CD4-positive, alpha-beta memory T cell (primary cell): ENCODE measurements around the gene IL37. TPM values are rescaled to one million over a fixed set of nuclear protein-coding genes. Genes with fewer than 3 reads are reported as not detected.

Experiments
- CTCF ChIA-PET: fragments of 350-600 bp; sonication (Branson Sonifier 250); formaldehyde crosslinking; loops from one replicate; lab custom pipeline; 2021; ENCODE audit warnings: inconsistent platforms; ENCODE audit not compliant: partially characterized antibody; lab: Charles Lee
- POLR2A ChIA-PET: fragments of 350-600 bp; sonication (Branson Sonifier 250); formaldehyde crosslinking; loops from one replicate; lab custom pipeline; 2021; ENCODE audit not compliant: partially characterized antibody; lab: Charles Lee
- DNase-seq, 5 donors: peaks; one replicate each; pipeline versions ENCODE4 v3.0.0 to v3.0.0-alpha.2; 2020 to 2022; ENCODE audit warnings: mixed read lengths in 1 of 5
- H3K27ac ChIP-seq: one replicate; pipeline ENCODE4 v1.7.0; 2013; ENCODE audit warnings: low read depth, low read length
- H3K27me3 ChIP-seq: 2 replicates; pipeline ENCODE4 v1.7.0; 2013; ENCODE audit warnings: mild to moderate bottlenecking, low read length, moderate library complexity; ENCODE audit not compliant: insufficient read depth
- H3K36me3 ChIP-seq: 2 replicates; pipeline ENCODE4 v1.7.0; 2013; ENCODE audit warnings: mild to moderate bottlenecking, low read length, moderate library complexity; ENCODE audit not compliant: insufficient read depth
- H3K4me1 ChIP-seq: 2 replicates; pipeline ENCODE4 v1.7.0; 2013; ENCODE audit warnings: mild to moderate bottlenecking, low read length, moderate library complexity; ENCODE audit not compliant: insufficient read depth
- H3K4me3 ChIP-seq, 2 donors: one replicate each; pipeline ENCODE4 v1.7.0; 2013; ENCODE audit warnings: low read length in 2 of 2, mild to moderate bottlenecking in 1 of 2
- H3K9me3 ChIP-seq, 2 donors: one replicate each; pipeline ENCODE4 v1.7.0; 2013; ENCODE audit warnings: low read length in 2 of 2, control low read depth in 1 of 2; ENCODE audit not compliant: control insufficient read depth in 1 of 2
- H3K27ac Mint-ChIP-seq, 7 donors: one replicate each; pipeline ENCODE4 v1.8.0; 2020 to 2021; ENCODE audit warnings: mixed read lengths in 7 of 7, mild to moderate bottlenecking in 6 of 7, inconsistent platforms in 3 of 7, moderate library complexity in 3 of 7
- H3K27me3 Mint-ChIP-seq, 2 donors: one replicate each; pipeline ENCODE4 v1.8.0; 2020 to 2021; ENCODE audit warnings: mixed read lengths in 2 of 2
- H3K36me3 Mint-ChIP-seq, 2 donors: one replicate each; pipeline ENCODE4 v1.8.0; 2020 to 2021; ENCODE audit warnings: mixed read lengths in 2 of 2, inconsistent platforms in 1 of 2, mild to moderate bottlenecking in 1 of 2
- H3K4me1 Mint-ChIP-seq, 4 donors: one replicate each; pipeline ENCODE4 v1.8.0; 2020 to 2021; ENCODE audit warnings: mixed read lengths in 4 of 4, mild to moderate bottlenecking in 1 of 4
- H3K4me3 Mint-ChIP-seq, 8 donors: one replicate each; pipeline ENCODE4 v1.8.0; 2020 to 2021; ENCODE audit warnings: mixed read lengths in 8 of 8, mild to moderate bottlenecking in 7 of 8, moderate library complexity in 6 of 8, inconsistent platforms in 3 of 8
- H3K9me3 Mint-ChIP-seq, 8 donors: one replicate each; pipeline ENCODE4 v1.8.0; 2020 to 2021; ENCODE audit warnings: mixed read lengths in 8 of 8, mild to moderate bottlenecking in 5 of 8, inconsistent platforms in 3 of 8, moderate library complexity in 1 of 8
- intact Hi-C: fragments of 100-400 bp; cut with micrococcal nuclease; formaldehyde crosslinking; loops from one replicate; pipeline ENCODE4 v1.15.1; 2023
- polyA plus RNA-seq, 2 donors: library from polyadenylated mRNA; unstranded; fragments of 300-500 nt; fragmentation: Illumina TruSeq; gene quantifications; one replicate each; pipeline ENCODE4 v1.2.3, GENCODE V29; 2021
- total RNA-seq, 2 experiments: library from RNA; stranded (reverse); gene quantifications; one replicate each; pipeline ENCODE4 v1.2.3, GENCODE V29; 2021

The IL37 gene, protein sequence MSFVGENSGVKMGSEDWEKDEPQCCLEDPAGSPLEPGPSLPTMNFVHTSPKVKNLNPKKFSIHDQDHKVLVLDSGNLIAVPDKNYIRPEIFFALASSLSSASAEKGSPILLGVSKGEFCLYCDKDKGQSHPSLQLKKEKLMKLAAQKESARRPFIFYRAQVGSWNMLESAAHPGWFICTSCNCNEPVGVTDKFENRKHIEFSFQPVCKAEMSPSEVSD
- total RNA-seq (not detected), polyA plus RNA-seq (not detected)

DNA sequence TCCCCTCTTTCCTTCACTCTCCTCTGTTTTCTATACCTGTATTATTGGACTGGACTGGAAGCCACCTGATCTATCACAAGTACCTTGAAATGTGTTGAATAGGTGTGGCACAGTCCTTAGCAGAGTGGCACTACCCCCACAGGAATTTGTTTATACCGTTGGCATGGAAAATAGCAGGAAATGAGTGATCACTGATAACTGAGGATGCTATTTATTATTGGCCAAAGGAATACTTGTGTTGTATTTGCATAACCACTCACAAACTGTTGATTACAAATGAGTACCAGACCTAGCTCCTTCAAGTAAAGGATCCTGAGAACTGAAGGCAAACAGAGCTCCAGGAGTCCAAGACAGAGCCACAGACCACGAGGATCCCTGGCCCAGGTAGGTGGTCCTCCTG, at the start of gene IL37:
IL37 (plus strand) TSS at position 301 of the 400 bp plus-strand sequence. CDS start 1,848 bp downstream, outside the sequence.
- Histone ChIP-seq H3K4me3 (no peak within 1 kb of the TSS), H3K36me3 (no peaks in the 10 kb centered on the region), H3K4me1 (peaks cover 14% of the 10 kb centered on the region), H3K27ac (no peak within 1 kb of the TSS), H3K27me3 (no peaks in the 10 kb centered on the region), H3K9me3 (no peaks in the 10 kb centered on the region)
- Mint-ChIP-seq H3K27me3 (peaks cover 0 to 2% of the 10 kb centered on the region in 2 donors), H3K36me3 (no peaks in the 10 kb centered on the region), H3K27ac (no peak within 1 kb of the TSS), H3K4me1 (peaks cover 0 to 5% (median 2%) of the 10 kb centered on the region in 4 donors), H3K4me3 (peak within 1 kb of the TSS in 1 of 8 donors; percentile 21), H3K9me3 (no peaks in the 10 kb centered on the region)
- DNase-seq = no peak
- POLR2A ChIA-PET = no interaction called here
- CTCF ChIA-PET = no interaction called here
- intact Hi-C loops = no loop called here

DNA sequence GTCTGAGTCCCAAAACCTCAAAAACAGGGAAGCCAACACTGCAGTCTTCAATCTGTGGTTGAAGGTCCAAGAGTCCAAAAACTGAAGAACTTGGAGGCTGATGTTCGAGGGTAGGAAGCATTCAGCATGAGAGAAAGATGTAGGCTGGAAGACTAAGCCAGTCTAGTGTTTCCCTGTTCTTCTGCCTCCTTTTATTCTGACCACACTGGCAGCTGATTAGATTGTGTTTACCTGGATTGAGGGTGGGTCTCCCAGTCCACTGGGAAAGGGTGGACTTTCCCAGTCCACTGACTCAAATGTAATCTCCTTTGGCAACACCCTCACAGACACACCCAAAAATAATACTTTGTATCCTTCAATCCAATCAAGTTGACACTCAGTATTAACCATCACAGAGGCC, 46.9 kb upstream of the IL37 start:
- no peak overlapping the region for H3K4me3 ChIP-seq
- H3K4me1 Mint-ChIP-seq = peaks cover 0 to 6% (median 1%) of the 10 kb centered on the region in 4 donors
- H3K4me3 Mint-ChIP-seq = no peak overlapping the region
- H3K27ac Mint-ChIP-seq = no peak overlapping the region
- H3K36me3 ChIP-seq = no peaks in the 10 kb centered on the region
- intact Hi-C loops = no loop called here
- ChIA-PET POLR2A (no interaction called here), CTCF (interaction anchor here (0.8 to 1.3 kb wide), 2 partner anchors 9 to 21 kb away, joined by 3 to 4 read pairs; no protein-coding TSS in a partner anchor)
- peaks cover 0 to 1% of the 10 kb centered on the region in 2 donors for H3K36me3 Mint-ChIP-seq
- H3K27me3 ChIP-seq = no peaks in the 10 kb centered on the region
- H3K27ac ChIP-seq = no peak overlapping the region
- DNase-seq = no peak
- no peaks in the 10 kb centered on the region for H3K4me1 ChIP-seq
- H3K9me3 Mint-ChIP-seq = peaks cover 0 to 12% (median 9%) of the 10 kb centered on the region in 8 donors
- H3K9me3 ChIP-seq = no peaks in the 10 kb centered on the region
- H3K27me3 Mint-ChIP-seq = peaks cover 3% of the 10 kb centered on the region in 2 donors

DNA sequence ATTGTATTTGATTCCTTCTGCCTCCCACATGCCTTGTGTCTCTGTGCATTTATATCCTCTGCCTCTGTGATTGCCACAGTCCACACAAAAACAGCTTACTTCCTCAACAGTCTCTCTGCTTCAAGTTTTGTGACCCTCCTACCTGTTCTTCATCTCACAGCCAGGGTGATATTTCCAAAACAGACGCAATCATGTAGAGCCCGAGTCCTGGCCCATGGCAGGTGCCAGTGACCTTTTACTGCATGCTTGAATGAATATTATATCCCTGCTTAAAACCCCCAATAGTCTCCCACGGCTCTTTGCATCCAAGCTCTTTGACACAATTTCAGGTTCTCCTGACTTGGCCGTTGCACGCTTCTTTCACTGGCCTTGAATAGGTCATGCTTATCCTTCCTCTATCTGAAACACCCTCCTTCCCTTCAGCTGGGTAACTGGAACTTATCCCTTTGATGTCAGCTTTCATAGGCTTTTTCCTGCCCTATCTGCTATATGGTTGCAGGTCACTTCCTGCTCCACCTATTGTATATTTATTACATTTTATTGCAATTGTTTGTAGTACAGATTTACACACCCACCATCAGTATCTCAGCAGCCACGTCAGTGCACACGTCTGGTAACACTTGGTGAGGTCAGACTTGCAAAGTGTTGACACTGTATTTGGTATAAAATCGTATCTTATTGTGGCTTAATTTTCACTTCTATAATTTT, 44.7 kb upstream of the IL37 start:
- peaks cover 0 to 6% (median 3%) of the 10 kb centered on the region in 4 donors for H3K4me1 Mint-ChIP-seq
- H3K4me3 Mint-ChIP-seq = no peak overlapping the region
- no peaks in the 10 kb centered on the region for H3K4me1 ChIP-seq
- no peaks in the 10 kb centered on the region for H3K27me3 ChIP-seq
- peaks cover 0 to 3% (median 0%) of the 10 kb centered on the region in 8 donors for H3K9me3 Mint-ChIP-seq
- intact Hi-C loops = no loop called here
- CTCF ChIA-PET = interaction anchor here (2.1 kb wide), 1 partner anchor 19 kb away, joined by 10 read pairs; no protein-coding TSS in a partner anchor
- POLR2A ChIA-PET = no interaction called here
- no peak overlapping the region for H3K27ac Mint-ChIP-seq
- H3K9me3 ChIP-seq = no peaks in the 10 kb centered on the region
- H3K27me3 Mint-ChIP-seq = peaks cover 10% of the 10 kb centered on the region in 2 donors
- no peak overlapping the region for H3K4me3 ChIP-seq
- no peaks in the 10 kb centered on the region for H3K36me3 ChIP-seq
- no peak for DNase-seq
- no peak overlapping the region for H3K27ac ChIP-seq
- H3K36me3 Mint-ChIP-seq = no peaks in the 10 kb centered on the region

DNA sequence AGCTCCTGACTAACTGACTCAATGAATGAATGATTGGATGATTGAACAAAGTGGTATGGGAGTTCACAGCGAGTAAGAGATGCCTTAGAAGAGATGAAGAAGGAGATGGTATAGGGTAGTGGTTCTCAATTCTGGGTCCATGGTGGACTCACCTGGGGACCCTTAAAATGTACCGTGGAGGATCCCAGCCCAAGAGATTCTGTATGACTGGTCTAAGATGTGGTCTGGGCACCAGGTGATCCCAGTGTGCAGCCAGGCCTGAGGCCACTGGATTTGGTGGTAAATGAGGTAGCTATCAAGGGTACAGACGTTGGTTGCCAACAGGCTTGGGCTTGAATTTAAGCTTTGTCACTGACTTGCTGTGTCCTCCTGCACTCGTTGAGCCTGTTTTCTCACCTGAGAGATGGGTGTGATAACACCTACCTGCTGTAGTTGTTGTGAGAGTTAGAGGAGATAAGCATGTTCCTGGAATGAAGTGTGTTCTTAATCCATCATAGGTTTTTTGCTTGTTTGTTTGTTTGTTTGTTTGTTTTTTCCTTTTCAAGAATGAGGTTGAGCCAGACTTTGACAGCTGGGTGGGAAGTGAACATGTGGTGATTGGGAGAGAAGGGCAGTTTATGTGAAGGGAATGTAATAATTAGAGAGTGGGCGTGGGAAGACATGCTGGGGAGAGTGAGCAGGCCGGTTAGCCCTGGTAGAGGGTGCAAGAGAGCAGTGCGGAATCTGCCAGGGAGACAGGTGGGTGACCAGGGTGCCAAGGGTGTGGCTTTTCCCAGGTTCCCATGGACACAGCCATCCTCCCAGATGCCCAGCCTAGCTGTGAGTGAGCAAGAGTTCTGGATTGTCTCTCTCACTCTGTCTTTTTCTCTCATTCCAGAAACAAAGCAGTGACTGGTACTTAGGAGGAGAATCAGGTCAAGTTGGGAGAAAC, 43.0 kb upstream of the IL37 start:
- Histone ChIP-seq H3K4me1 (no peaks in the 10 kb centered on the region), H3K4me3 (no peak overlapping the region), H3K27ac (no peak overlapping the region), H3K36me3 (no peaks in the 10 kb centered on the region), H3K27me3 (no peaks in the 10 kb centered on the region), H3K9me3 (no peaks in the 10 kb centered on the region)
- H3K36me3 Mint-ChIP-seq = no peaks in the 10 kb centered on the region
- ChIA-PET CTCF (interaction anchor here (1.4 kb wide), 1 partner anchor 18 kb away, joined by 4 read pairs; no protein-coding TSS in a partner anchor), POLR2A (no interaction called here)
- H3K27me3 Mint-ChIP-seq = peaks cover 10 to 13% of the 10 kb centered on the region in 2 donors
- H3K4me1 Mint-ChIP-seq = peaks cover 0 to 6% (median 3%) of the 10 kb centered on the region in 4 donors
- peaks cover 0 to 6% (median 0%) of the 10 kb centered on the region in 8 donors for H3K9me3 Mint-ChIP-seq
- H3K27ac Mint-ChIP-seq = no peak overlapping the region
- intact Hi-C loops = no loop called here
- no peak overlapping the region for H3K4me3 Mint-ChIP-seq
- DNase-seq = no peak

DNA sequence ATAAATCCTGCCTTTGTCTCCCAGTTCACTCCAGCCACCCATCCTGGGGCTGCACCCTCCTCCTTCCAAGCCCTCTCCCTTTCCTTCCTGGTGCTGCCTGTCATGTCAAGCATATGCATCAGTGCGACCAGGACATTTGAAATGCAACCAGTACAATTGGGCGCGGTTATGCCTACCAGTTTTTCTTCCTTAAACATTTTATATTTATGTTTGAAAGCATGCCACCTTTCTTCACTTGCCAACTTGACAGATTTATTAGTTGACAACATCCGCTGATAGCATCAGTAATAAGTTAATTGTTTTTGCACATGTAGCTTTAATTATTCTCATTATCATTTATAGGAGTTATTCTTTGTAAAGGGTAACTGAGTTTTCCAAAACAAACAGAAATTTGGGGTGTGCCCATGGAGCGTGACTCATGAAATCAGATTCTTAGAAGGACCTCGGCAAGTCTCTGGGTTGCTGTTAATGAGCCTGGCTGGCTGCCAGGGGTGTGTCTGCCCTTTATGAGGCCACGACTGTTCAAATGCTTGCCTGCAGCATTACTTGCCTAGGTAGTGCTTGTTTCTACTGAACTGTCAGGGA, 41.6 kb upstream of the IL37 start:
- Histone ChIP-seq H3K4me1 (no peaks in the 10 kb centered on the region), H3K27me3 (no peaks in the 10 kb centered on the region), H3K36me3 (no peaks in the 10 kb centered on the region), H3K27ac (no peak overlapping the region), H3K9me3 (no peaks in the 10 kb centered on the region), H3K4me3 (no peak overlapping the region)
- H3K27me3 Mint-ChIP-seq = peaks cover 15 to 18% of the 10 kb centered on the region in 2 donors
- H3K27ac Mint-ChIP-seq = peak overlapping the region in 1 of 7 donors; percentile 19
- H3K4me1 Mint-ChIP-seq = peaks cover 0 to 6% (median 3%) of the 10 kb centered on the region in 4 donors
- intact Hi-C loops = no loop called here
- CTCF ChIA-PET = no interaction called here
- POLR2A ChIA-PET = interaction anchor here (0.9 kb wide), 1 partner anchor 53 kb away, joined by 3 read pairs; no protein-coding TSS in a partner anchor
- H3K9me3 Mint-ChIP-seq = peaks cover 0 to 6% (median 0%) of the 10 kb centered on the region in 8 donors
- H3K36me3 Mint-ChIP-seq = no peaks in the 10 kb centered on the region
- H3K4me3 Mint-ChIP-seq = no peak overlapping the region
- DNase-seq = peak in 2 of 5 donors; percentile 6 to 10

DNA sequence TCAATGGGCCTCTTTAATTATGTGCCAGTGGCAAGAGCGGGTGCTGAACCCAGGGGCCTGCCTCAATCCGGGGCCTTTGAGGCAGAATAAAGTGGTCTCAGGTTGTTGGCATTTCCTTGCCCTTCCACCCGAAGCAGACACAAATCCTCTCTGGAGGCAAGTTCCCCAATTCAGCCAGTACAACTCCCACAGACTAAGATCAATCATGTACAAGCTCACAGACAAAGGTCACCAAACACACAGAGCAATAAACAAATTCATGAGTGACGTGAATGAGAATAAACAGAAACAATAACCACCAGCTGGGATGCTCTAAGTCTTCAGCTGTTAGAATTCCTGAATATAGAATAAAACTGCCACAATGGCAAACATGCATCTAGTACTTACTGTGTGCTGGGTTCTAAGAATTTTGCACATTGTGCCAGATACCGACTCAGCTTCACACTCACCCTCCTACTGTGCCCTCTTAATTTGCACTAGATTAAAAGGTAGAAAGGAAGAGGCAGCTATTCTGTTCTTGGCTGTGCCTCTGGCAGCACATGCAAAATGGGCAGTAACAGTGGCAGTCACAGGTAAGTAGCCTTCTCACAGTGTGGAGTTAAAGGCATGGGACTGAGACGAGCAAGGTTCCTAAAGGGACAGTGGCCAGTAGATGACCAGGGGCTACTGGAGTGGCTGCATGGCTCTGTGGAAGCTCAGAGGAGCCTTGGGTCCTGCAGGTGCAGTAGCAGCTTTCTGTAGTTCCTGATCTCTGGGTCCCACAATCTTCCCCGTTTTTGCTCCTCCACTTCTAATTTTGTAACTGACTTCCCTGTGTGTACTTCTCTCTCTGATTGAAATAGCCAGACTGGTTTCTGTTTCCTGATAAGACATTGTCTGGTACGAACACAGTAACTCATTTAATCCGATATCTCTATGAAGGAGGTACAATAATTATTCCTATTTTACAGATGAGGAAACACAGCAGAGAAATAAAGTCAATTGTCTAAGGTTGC, 39.8 kb upstream of the IL37 start:
- Mint-ChIP-seq H3K27ac (no peak overlapping the region), H3K4me3 (no peak overlapping the region), H3K4me1 (peaks cover 0 to 5% (median 1%) of the 10 kb centered on the region in 4 donors), H3K27me3 (peaks cover 15 to 17% of the 10 kb centered on the region in 2 donors), H3K36me3 (no peaks in the 10 kb centered on the region), H3K9me3 (peaks cover 0 to 6% (median 0%) of the 10 kb centered on the region in 8 donors)
- no peak for DNase-seq
- Histone ChIP-seq H3K27me3 (no peaks in the 10 kb centered on the region), H3K9me3 (no peaks in the 10 kb centered on the region), H3K27ac (no peak overlapping the region), H3K36me3 (no peaks in the 10 kb centered on the region), H3K4me1 (no peaks in the 10 kb centered on the region), H3K4me3 (no peak overlapping the region)
- ChIA-PET CTCF (interaction anchor here (1.5 kb wide), 1 partner anchor 14 kb away, joined by 5 read pairs; no protein-coding TSS in a partner anchor), POLR2A (no interaction called here)
- intact Hi-C loops = no loop called here
